ENCODE data around the gene RFC3.

GRCh38 chr13:33882804-33883203 lies 64.9 kb downstream of the RFC3 start:
- TF ChIP-seq EZH2 (IDR thresholded peaks at IDR 0.05) (no peak), CTCF (IDR thresholded peaks at IDR 0.05) (no peak)

All from neural progenitor cell (in vitro differentiated cells).